Retinal pigment epithelial cell (primary cell): ENCODE results near the gene FAF1.

ENCODE experiments used
- DNase-seq: peaks from one replicate; pipeline ENCODE4 v3.0.0-alpha.2; 2010; ENCODE audit warnings: low read depth
- H3K4me3 ChIP-seq: 2 replicates; pipeline ENCODE4 v1.5.1; 2011; ENCODE audit warnings: mild to moderate bottlenecking, low read length, control low read depth, moderate library complexity
- CTCF ChIP-seq: conservative IDR thresholded peaks from 2 replicates; pipeline ENCODE4 v1.5.1; 2011; ENCODE audit warnings: low read depth, low read length, control low read depth, inconsistent platforms

The FAF1 gene

GRCh38 chr1:50796272-50796671 is 163.8 kb downstream of the FAF1 start:
- no peak for DNase-seq
- H3K4me3 ChIP-seq = no peak overlapping the region
- no peak for TF ChIP-seq CTCF

GRCh38 chr1:50793521-50793920 is 166.5 kb downstream of the FAF1 start:
- no peak for TF ChIP-seq CTCF
- no peak for DNase-seq
- no peak overlapping the region for H3K4me3 ChIP-seq

GRCh38 chr1:50787266-50787665 is 172.8 kb downstream of the FAF1 start:
- no peak for DNase-seq
- no peak for TF ChIP-seq CTCF
- no peak overlapping the region for H3K4me3 ChIP-seq

- H3K4me3 ChIP-seq = no peak overlapping the region
- no peak for TF ChIP-seq CTCF
- DNase-seq = no peak
Observed at GRCh38 chr1:50783286-50783685, 176.8 kb downstream of the FAF1 start.

GRCh38 chr1:50780797-50781196 is 179.3 kb downstream of the FAF1 start:
- DNase-seq = no peak
- TF ChIP-seq CTCF = no peak
- no peak overlapping the region for H3K4me3 ChIP-seq

- TF ChIP-seq CTCF = no peak
- DNase-seq = no peak
Observed at GRCh38 chr1:50779801-50780200, 180.3 kb downstream of the FAF1 start.

GRCh38 chr1:50775740-50776139 is 184.3 kb downstream of the FAF1 start:
- no peak overlapping the region for H3K4me3 ChIP-seq
- TF ChIP-seq CTCF = no peak
- no peak for DNase-seq

More at GRCh38 chr1:50779801-50780200, 180.3 kb downstream of the FAF1 start:
- no peak overlapping the region for H3K4me3 ChIP-seq
